Duodenal mucosa (tissue), 2 donors: ENCODE results near the gene ARHGAP19.

ENCODE experiments used
- H3K27ac ChIP-seq: one replicate; pipeline ENCODE4 v1.7.0; 2013; ENCODE audit warnings: low read depth, low read length
- H3K27me3 ChIP-seq, 2 donors: one replicate each; pipeline ENCODE4 v1.7.0; 2013; ENCODE audit warnings: low read length in 2 of 2, control low read depth in 1 of 2; ENCODE audit not compliant: insufficient read depth in 2 of 2, control insufficient read depth in 1 of 2
- H3K36me3 ChIP-seq, 2 donors: one replicate each; pipeline ENCODE4 v1.7.0; 2013; ENCODE audit warnings: low read length in 2 of 2, control low read depth in 1 of 2; ENCODE audit not compliant: insufficient read depth in 2 of 2, control insufficient read depth in 1 of 2
- H3K4me1 ChIP-seq, 2 donors: one replicate each; pipeline ENCODE4 v1.7.0; 2013; ENCODE audit warnings: low read length in 2 of 2, control low read depth in 1 of 2; ENCODE audit not compliant: insufficient read depth in 2 of 2, control insufficient read depth in 1 of 2
- H3K4me3 ChIP-seq, 2 donors: one replicate each; pipeline ENCODE4 v1.7.0; 2013; ENCODE audit warnings: low read length in 2 of 2, low read depth in 1 of 2
- H3K9ac ChIP-seq, 2 donors: one replicate each; pipeline ENCODE4 v1.7.0; 2013; ENCODE audit warnings: low read length in 2 of 2, low read depth in 1 of 2
- H3K9me3 ChIP-seq, 2 donors: one replicate each; pipeline ENCODE4 v1.7.0; 2013; ENCODE audit warnings: low read length in 2 of 2, control low read depth in 1 of 2; ENCODE audit not compliant: control insufficient read depth in 1 of 2

The ARHGAP19 gene

DNA sequence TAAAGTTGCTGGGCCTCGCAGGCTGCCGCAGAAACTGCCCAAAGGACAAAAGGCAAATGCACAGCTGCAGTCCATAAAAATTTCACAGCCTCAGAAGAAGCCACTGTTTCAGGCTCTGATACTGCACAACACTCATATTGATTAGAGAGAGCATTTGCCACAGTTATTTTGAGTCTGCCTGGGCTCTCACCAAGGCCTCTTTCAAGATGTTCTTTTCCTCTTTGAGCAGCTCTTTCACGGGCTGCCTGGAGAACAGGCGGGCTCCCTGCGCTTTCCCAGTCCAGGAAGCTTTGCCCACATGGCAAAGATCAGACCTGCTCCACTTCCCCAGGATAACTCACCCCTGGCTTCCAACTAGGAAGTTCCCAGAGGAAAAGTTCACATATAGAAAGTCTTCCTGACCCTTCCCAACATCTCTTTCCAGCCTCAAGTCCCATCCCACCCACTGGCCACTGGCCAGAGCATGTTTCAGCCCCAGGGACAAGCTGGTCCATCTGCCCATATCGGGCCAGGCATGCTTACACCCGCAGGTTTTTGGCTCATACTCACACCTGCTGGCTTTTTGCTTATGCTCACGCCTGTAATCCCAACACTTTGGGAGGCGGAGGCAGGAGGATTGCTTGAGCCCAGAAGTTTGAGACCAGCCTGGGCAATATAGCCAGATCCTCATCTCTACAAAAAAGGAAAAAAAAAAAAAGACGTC is 110.0 kb downstream of the ARHGAP19 start:
- Histone ChIP-seq H3K27me3 (peaks cover 52 to 56% of the 10 kb centered on the region in 2 donors), H3K9ac (no peak overlapping the region), H3K4me3 (no peak overlapping the region), H3K27ac (no peak overlapping the region), H3K36me3 (no peaks in the 10 kb centered on the region), H3K4me1 (no peaks in the 10 kb centered on the region), H3K9me3 (no peaks in the 10 kb centered on the region)

DNA sequence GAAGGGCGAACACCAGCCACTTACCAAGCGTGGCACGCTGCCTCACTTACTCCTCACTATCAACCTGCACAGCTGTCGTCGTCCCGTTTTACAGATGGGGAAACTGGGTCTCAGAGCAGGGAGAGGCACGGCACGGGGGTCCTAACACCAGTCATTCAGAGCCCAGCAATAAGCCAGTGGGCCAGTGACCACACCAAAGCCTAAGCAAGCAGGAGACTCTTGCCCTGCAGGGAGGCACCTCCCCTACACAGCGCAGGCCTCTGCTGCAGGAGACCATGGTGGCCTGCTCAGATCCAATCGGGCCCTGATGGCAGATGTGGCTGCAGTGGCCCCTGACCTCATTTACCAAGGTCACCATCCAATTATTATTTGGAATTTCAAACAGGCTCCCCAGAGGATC is 111.5 kb downstream of the ARHGAP19 start:
- H3K9ac ChIP-seq: no peak overlapping the region
- H3K27ac ChIP-seq: no peak overlapping the region
- H3K9me3 ChIP-seq: no peaks in the 10 kb centered on the region
- peaks cover 42 to 43% of the 10 kb centered on the region in 2 donors for H3K27me3 ChIP-seq
- H3K4me3 ChIP-seq: no peak overlapping the region
- no peaks in the 10 kb centered on the region for H3K4me1 ChIP-seq
- no peaks in the 10 kb centered on the region for H3K36me3 ChIP-seq

DNA sequence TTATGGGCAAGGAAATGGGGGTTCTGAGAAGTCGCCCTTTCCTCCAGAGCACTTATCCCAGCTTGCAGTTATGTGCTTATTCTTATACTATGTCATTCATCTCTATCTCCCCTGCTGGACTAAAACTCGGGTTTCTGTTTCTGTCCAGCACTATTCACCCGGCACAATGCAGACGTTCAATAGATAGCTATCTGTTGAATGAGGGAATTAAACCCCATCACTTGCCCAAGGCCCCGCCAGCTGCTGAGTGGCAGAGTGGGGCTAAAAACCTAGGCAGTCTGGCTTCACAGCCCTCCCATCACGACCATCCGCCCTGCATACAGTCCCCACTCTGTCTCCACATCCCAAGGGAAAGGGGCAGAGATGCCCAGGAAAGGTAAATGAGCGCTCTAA is 112.1 kb downstream of the ARHGAP19 start:
- Histone ChIP-seq H3K36me3 (no peaks in the 10 kb centered on the region), H3K27me3 (peaks cover 38 to 39% of the 10 kb centered on the region in 2 donors), H3K9ac (no peak overlapping the region), H3K4me1 (no peaks in the 10 kb centered on the region), H3K9me3 (no peaks in the 10 kb centered on the region), H3K4me3 (no peak overlapping the region), H3K27ac (no peak overlapping the region)

DNA sequence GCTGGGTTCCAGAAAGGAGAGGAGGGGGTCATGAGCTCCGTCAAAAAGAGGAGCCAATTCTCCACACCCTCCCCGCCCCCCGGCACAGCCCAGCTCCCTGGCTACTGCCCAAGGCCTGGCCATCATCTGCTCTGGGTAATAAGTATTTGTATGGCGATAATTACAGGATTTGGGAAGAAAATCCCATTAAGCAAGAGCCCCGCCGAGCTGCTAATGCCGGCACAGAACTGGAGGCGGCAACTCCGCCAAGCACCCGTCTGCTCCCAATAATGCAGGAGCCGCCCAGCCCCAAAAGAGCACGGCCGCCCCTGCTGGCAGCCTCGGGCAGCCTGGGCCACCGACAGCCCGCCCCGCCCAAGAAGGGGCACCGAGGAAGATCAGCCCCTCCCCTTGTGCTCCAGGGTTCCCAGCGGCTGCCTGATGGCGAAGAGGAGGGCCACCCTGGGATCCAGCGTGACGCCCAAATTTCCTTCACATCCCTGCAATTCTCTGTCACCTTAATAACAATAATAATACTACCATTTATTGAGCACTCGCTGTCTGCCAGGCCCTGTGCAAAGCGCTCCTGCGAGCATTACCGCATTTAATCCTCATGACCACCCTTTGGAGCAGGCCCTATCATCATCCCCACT is 112.6 kb downstream of the ARHGAP19 start:
- Histone ChIP-seq H3K27ac (no peak overlapping the region), H3K4me3 (no peak overlapping the region), H3K9ac (no peak overlapping the region), H3K9me3 (no peaks in the 10 kb centered on the region), H3K4me1 (no peaks in the 10 kb centered on the region), H3K36me3 (no peaks in the 10 kb centered on the region), H3K27me3 (peaks cover 33 to 34% of the 10 kb centered on the region in 2 donors)

DNA sequence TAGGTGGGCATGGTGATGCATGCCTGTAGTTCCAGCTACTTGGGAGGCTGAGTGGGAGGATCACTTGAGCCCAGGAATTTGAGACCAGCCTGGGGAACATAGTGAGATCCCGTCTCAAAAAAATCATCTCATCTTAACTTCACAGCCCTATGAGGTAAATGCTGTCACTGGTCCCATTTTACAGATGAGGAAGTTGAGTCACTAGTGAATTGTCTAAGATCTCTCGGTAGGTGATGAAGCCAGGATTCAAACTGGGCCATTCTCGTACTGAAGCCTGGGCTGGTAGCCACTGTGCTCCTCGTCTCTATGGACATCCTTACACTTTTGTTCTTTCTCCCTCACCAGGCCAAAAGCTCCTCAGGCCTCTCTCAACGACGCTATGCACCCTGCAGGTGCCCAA is 113.1 kb downstream of the ARHGAP19 start:
- Histone ChIP-seq H3K36me3 (no peaks in the 10 kb centered on the region), H3K27me3 (peaks cover 28 to 29% of the 10 kb centered on the region in 2 donors), H3K4me1 (no peaks in the 10 kb centered on the region), H3K4me3 (no peak overlapping the region), H3K27ac (no peak overlapping the region), H3K9me3 (no peaks in the 10 kb centered on the region), H3K9ac (no peak overlapping the region)

DNA sequence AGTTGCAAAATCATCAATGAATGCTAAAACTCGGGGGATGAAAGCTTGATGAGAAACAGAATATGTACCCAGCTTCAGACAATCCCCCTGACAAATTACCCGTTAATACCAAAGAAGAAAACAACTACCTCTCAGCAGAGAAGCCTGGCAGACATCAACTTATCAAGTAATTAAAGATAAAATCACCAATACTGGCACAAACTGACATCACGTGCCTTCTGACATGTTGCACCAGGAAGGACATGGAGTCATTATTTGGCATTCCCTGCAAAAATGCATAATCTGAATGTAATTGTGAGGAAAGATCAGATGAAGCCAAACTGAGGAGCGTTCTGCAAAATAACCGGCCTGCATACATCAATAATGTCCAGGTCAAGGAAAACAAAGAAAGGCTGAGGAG is 114.4 kb downstream of the ARHGAP19 start:
- Histone ChIP-seq H3K9me3 (no peaks in the 10 kb centered on the region), H3K27me3 (peaks cover 16 to 25% of the 10 kb centered on the region in 2 donors), H3K4me3 (no peak overlapping the region), H3K36me3 (no peaks in the 10 kb centered on the region), H3K9ac (no peak overlapping the region), H3K4me1 (no peaks in the 10 kb centered on the region), H3K27ac (no peak overlapping the region)

DNA sequence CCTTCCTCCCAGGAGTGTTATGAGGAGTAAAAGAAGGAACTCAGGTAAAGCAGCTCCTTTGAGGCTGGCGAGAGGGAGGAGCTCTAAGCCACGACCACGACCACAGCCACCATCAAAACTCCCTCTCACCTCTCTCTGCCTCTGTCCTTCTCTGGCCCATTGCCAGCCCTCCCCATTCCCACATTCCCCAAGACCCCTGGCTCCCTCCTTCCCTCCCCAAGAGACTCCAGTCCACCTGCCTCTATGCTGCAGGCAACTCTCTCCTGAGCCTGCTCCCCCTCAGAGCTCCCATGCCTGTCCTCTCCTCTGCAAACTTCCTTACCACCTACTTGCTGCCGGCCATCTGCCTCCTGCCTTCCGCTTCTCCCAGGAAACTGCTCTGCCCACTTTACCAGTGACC is 116.2 kb downstream of the ARHGAP19 start:
- no peak overlapping the region for H3K9ac ChIP-seq
- no peak overlapping the region for H3K27ac ChIP-seq
- no peaks in the 10 kb centered on the region for H3K4me1 ChIP-seq
- no peaks in the 10 kb centered on the region for H3K36me3 ChIP-seq
- H3K27me3 ChIP-seq: peaks cover 14 to 25% of the 10 kb centered on the region in 2 donors
- no peak overlapping the region for H3K4me3 ChIP-seq
- H3K9me3 ChIP-seq: no peaks in the 10 kb centered on the region

DNA sequence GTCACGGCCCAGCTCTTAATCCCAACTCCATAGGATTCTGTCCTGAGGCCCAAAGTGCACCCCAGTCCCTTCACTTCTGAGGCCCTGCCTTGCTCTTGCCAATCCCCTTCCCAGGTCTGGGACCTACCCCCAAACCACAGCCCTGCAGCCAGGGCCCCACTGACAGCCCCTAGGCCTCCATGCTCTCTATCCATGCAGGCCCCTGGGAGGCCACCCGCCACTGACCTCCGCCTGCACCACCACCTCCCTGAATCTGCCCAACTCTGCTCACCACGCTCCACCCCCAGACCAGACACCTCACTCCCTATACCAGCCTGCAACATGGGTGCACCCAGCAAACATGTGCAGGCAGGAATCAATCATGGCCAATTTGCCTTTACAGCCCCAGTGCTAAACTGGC is 116.9 kb downstream of the ARHGAP19 start:
- H3K4me3 ChIP-seq: no peak overlapping the region
- H3K4me1 ChIP-seq: no peaks in the 10 kb centered on the region
- no peak overlapping the region for H3K9ac ChIP-seq
- H3K27me3 ChIP-seq: peaks cover 14 to 20% of the 10 kb centered on the region in 2 donors
- no peaks in the 10 kb centered on the region for H3K9me3 ChIP-seq
- no peaks in the 10 kb centered on the region for H3K36me3 ChIP-seq
- no peak overlapping the region for H3K27ac ChIP-seq

DNA sequence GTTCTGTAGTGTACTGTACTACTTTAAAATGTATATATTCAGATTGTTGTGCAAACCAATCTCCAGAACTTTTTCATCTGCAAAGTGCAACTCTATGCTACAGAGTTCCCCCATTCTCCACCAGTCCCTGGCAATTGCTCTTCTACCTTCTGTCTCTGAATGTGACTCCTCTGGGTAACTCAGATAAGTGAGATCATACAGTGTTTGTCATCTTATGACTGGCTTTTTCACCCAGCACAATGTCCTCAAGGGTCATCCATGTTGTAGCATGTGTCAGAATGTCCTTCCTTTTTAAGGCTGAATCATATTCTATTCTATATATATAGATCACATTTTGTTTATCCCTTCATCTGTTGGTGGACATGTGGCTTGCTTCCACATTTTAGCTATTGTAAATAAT is 117.5 kb downstream of the ARHGAP19 start:
- Histone ChIP-seq H3K9ac (no peak overlapping the region), H3K36me3 (no peaks in the 10 kb centered on the region), H3K27me3 (peaks cover 10 to 14% of the 10 kb centered on the region in 2 donors), H3K4me1 (no peaks in the 10 kb centered on the region), H3K27ac (no peak overlapping the region), H3K4me3 (no peak overlapping the region), H3K9me3 (no peaks in the 10 kb centered on the region)

DNA sequence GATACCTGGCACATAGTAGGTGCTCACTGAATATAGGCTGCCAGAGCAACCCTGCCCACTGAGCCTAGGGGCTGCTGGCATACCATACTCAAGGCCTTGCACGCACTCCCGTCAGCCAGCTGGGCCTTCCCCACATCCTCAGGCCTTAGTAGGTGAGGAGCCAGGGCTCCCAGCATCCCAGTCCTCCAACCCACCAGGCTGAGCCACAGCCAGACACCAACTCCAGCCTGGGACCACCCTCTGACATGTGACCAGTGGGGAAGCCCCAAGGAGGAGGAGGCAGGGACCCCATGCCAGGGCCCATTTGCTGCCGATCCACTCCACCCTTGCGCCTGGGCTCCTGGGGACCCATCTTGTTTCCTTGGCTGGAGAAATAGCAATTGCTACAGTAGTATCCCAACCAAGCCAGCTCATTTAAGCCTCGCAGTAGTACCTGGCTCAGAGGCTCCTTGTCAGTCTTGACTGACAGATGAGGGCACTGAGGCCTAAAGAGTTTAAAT is 118.1 kb downstream of the ARHGAP19 start:
- H3K36me3 ChIP-seq: no peaks in the 10 kb centered on the region
- no peak overlapping the region for H3K27ac ChIP-seq
- peaks cover 6 to 8% of the 10 kb centered on the region in 2 donors for H3K27me3 ChIP-seq
- H3K9ac ChIP-seq: no peak overlapping the region
- H3K4me3 ChIP-seq: no peak overlapping the region
- no peaks in the 10 kb centered on the region for H3K9me3 ChIP-seq
- no peaks in the 10 kb centered on the region for H3K4me1 ChIP-seq
